ENCODE measurements around the gene CNDP1.

Gene CNDP1

DNA sequence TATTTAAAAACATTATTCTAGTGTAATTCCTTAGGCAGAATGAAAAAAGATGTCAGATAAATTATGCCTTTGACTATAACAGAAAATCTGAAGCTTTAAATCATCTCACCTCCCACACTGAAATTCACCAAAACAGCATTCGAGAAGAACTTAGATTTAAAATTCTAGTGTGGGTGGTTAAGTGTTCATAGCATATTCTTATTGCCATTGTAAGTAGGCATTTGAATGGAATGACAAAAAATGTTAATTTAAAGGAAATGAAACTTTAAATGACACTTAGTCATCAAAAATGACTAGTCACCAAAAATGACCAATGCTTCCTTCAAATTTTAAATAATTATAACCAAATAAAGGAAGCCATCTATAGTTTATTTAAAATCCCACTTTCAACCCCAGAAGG is 56.4 kb downstream of the CNDP1 start:
- no peak for DNase-seq
- Histone ChIP-seq H3K9me3 (ENCODE audit: insufficient read depth, low read length, severe bottlenecking) (no peaks in the 10 kb centered on the region), H2AFZ (ENCODE audit: low read depth, low read length) (no peak overlapping the region), H3K79me2 (ENCODE audit: insufficient read depth, low read length) (peaks cover 8% of the 10 kb centered on the region), H3K9ac (ENCODE audit: low read depth, low read length) (no peak overlapping the region), H3K36me3 (ENCODE audit: insufficient read depth, low read length) (peaks cover 14% of the 10 kb centered on the region; the same call in 1 of the 2 replicates), H3K4me3 (ENCODE audit: low read depth in 1 of 2, low read length in 2 of 2) (no peak overlapping the region), H3K4me1 (ENCODE audit: insufficient read depth, low read length) (peaks cover 12% of the 10 kb centered on the region), H4K20me1 (ENCODE audit: insufficient read depth, low read length) (no peaks in the 10 kb centered on the region; the same call in 1 of the 2 replicates), H3K27me3 (ENCODE audit: insufficient read depth, low read length, poor library complexity) (peaks cover 3% of the 10 kb centered on the region), H3K4me2 (ENCODE audit: insufficient read depth, low read length) (no peak overlapping the region), H3K27ac (ENCODE audit: low read length) (no peak overlapping the region)
- ATAC-seq (ENCODE audit: insufficient read depth, low read depth) = no peak
- TF ChIP-seq, protein P1, sequence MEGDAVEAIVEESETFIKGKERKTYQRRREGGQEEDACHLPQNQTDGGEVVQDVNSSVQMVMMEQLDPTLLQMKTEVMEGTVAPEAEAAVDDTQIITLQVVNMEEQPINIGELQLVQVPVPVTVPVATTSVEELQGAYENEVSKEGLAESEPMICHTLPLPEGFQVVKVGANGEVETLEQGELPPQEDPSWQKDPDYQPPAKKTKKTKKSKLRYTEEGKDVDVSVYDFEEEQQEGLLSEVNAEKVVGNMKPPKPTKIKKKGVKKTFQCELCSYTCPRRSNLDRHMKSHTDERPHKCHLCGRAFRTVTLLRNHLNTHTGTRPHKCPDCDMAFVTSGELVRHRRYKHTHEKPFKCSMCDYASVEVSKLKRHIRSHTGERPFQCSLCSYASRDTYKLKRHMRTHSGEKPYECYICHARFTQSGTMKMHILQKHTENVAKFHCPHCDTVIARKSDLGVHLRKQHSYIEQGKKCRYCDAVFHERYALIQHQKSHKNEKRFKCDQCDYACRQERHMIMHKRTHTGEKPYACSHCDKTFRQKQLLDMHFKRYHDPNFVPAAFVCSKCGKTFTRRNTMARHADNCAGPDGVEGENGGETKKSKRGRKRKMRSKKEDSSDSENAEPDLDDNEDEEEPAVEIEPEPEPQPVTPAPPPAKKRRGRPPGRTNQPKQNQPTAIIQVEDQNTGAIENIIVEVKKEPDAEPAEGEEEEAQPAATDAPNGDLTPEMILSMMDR (IDR thresholded peaks at IDR 0.05; ENCODE audit: borderline replicate concordance, extremely low read depth, low read length, poor library complexity, severe bottlenecking) = no peak
- TF ChIP-seq EZH2 (IDR thresholded peaks at IDR 0.05; ENCODE audit: borderline replicate concordance, low read depth, low read length, severe bottlenecking) = no peak

DNA sequence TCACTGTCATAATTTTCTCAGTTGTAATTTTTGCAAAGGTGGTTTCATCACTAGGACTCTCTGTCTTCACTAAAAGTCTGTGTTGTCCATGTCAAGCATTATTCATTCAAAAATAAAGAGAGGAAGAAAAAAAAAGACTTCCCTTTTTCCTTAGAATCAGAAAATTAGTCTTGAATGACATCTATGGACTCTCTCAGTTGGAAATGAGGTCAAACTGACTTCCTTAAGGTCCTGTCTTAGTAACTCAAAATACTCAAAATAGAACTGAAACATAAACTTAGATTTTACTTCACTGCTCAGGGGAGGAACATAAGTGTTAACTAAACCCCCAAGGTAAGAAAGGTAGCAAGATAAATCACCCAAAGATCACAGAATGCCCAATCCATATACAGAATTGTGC is 61.1 kb downstream of the CNDP1 start:
- Histone ChIP-seq H4K20me1 (ENCODE audit: insufficient read depth, low read length) (no peaks in the 10 kb centered on the region; the same call in 1 of the 2 replicates), H3K4me2 (ENCODE audit: insufficient read depth, low read length) (peak overlapping the region; percentile 76), H3K4me3 (ENCODE audit: low read depth in 1 of 2, low read length in 2 of 2) (peak overlapping the region in 1 of 2 experiments; percentile 93; a peak in 1 of 4 replicates), H3K27me3 (ENCODE audit: insufficient read depth, low read length, poor library complexity) (no peaks in the 10 kb centered on the region), H3K4me1 (ENCODE audit: insufficient read depth, low read length) (peaks cover 37% of the 10 kb centered on the region), H2AFZ (ENCODE audit: low read depth, low read length) (no peak overlapping the region), H3K79me2 (ENCODE audit: insufficient read depth, low read length) (peaks cover 49% of the 10 kb centered on the region), H3K9me3 (ENCODE audit: insufficient read depth, low read length, severe bottlenecking) (no peaks in the 10 kb centered on the region), H3K36me3 (ENCODE audit: insufficient read depth, low read length) (peaks cover 14% of the 10 kb centered on the region), H3K9ac (ENCODE audit: low read depth, low read length) (peak overlapping the region; percentile 86; the same call in 1 of the 2 replicates), H3K27ac (ENCODE audit: low read length) (no peak overlapping the region)
- TF ChIP-seq EZH2 (IDR thresholded peaks at IDR 0.05; ENCODE audit: borderline replicate concordance, low read depth, low read length, severe bottlenecking) = no peak
- TF ChIP-seq, protein P1 (IDR thresholded peaks at IDR 0.05; ENCODE audit: borderline replicate concordance, extremely low read depth, low read length, poor library complexity, severe bottlenecking) = no peak
- DNase-seq (no peak), ATAC-seq (ENCODE audit: insufficient read depth, low read depth) (no peak)

DNA sequence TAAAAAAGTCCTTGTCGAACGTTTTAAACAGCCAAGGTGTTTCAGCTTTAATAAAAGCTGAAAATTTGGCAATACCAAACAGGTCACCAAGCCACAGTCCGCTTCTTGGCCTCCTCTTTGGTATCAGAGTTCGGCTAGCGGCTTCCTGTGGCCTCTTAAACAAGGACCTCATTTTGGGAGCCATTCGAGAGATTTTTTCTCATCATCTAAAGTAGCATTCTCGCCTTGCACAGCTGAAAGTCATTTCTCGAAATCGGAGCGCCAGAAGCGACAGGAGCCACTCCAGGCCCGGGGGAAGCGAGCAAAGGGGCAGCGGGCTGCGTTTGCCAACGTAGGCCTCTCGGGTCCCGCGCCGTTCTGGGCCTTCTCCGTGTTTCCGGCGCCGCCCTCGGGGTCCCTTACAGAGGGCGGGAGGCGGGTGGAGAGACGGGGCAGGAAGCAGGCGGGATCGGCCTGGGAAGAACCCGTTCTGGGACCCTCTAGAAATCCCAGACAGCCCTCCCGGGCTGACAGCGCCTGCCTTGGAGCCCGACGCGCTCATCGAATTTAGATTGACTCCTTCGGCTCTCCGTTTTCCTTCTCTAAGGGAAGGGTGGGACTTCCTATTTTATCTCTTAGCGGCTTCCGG is 62.8 kb downstream of the CNDP1 start:
- peak overlapping the region; percentile 95 for H3K27ac ChIP-seq (ENCODE audit: low read length)
- H3K79me2 ChIP-seq (ENCODE audit: insufficient read depth, low read length) = peaks cover 66% of the 10 kb centered on the region
- peak; percentile 60 for ATAC-seq (ENCODE audit: insufficient read depth, low read depth)
- H3K4me3 ChIP-seq (ENCODE audit: low read depth in 1 of 2, low read length in 2 of 2) = peak overlapping the region; percentile 40 to 93
- H4K20me1 ChIP-seq (ENCODE audit: insufficient read depth, low read length) = peaks cover 8% of the 10 kb centered on the region
- peaks cover 37% of the 10 kb centered on the region for H3K4me1 ChIP-seq (ENCODE audit: insufficient read depth, low read length)
- peaks cover 14% of the 10 kb centered on the region for H3K36me3 ChIP-seq (ENCODE audit: insufficient read depth, low read length)
- H3K9ac ChIP-seq (ENCODE audit: low read depth, low read length) = peak overlapping the region; percentile 86
- H2AFZ ChIP-seq (ENCODE audit: low read depth, low read length) = peak overlapping the region; percentile 80
- peak; percentile 74 for DNase-seq
- H3K4me2 ChIP-seq (ENCODE audit: insufficient read depth, low read length) = peak overlapping the region; percentile 76
- no peaks in the 10 kb centered on the region for H3K27me3 ChIP-seq (ENCODE audit: insufficient read depth, low read length, poor library complexity)
- H3K9me3 ChIP-seq (ENCODE audit: insufficient read depth, low read length, severe bottlenecking) = no peaks in the 10 kb centered on the region
- TF ChIP-seq, protein P1 (IDR thresholded peaks at IDR 0.05; ENCODE audit: borderline replicate concordance, extremely low read depth, low read length, poor library complexity, severe bottlenecking) = no peak
- TF ChIP-seq EZH2 (IDR thresholded peaks at IDR 0.05; ENCODE audit: borderline replicate concordance, low read depth, low read length, severe bottlenecking) = no peak
